K562 (cell line): ENCODE measurements around the gene DNAJC11. TPM values are rescaled to one million over a fixed set of nuclear protein-coding genes. Genes with fewer than 3 reads are reported as not detected.

Source experiments
- ATAC-seq: fragments of 200-7000 bp; cut with Tn5 transposase; 3 replicates; pipeline ENCODE4 v1.9.1; 2020; ENCODE audit warnings: moderate library complexity
- BruUV-seq: library from RNA; stranded (reverse); fragments of 400-500 nt; replicated peaks from 2 replicates; lab custom pipeline; 2021; lab: Mats Ljungman, UMichigan
- CTCF ChIA-PET: fragments of 300-600 bp; formaldehyde crosslinking; extraction: SDS; loops from one replicate; lab custom pipeline; 2021; ENCODE audit warnings: low intra/inter-chr PET ratio; lab: Yijun Ruan, JAX
- POLR2A ChIA-PET: fragments of 300-600, 350-650 bp; sonication (Branson Sonifier 250); formaldehyde crosslinking; extraction: SDS; loops from one replicate; lab custom pipeline; 2021; ENCODE audit warnings: antibody characterized with exemption, inconsistent platforms; lab: Yijun Ruan, JAX
- DNase-seq, 4 experiments: peaks; one replicate each; pipeline versions ENCODE4 v3.0.0 to v3.0.0-alpha.2; 2011 to 2018; ENCODE audit warnings: low spot score in 3 of 4, mixed read lengths in 3 of 4; ENCODE audit errors: extremely low read depth in 1 of 4
- FAIRE-seq: peaks from 2 replicates; lab custom pipeline; 2011; peaks lifted over from hg19 to GRCh38; lab: Jason Lieb, UNC
- H2AFZ ChIP-seq: 2 replicates; pipeline ENCODE4 v1.6.0; 2011; ENCODE audit warnings: low read depth, low read length, control low read depth, inconsistent platforms
- H3K27ac ChIP-seq: fragments of 200-600 bp; 3 replicates; pipeline ENCODE4 v1.8.0; 2011; ENCODE audit warnings: low read depth, mild to moderate bottlenecking, control low read depth, inconsistent platforms, low read length, moderate library complexity, mixed read lengths; ENCODE audit errors: extremely low read depth
- H3K27me3 ChIP-seq, 2 experiments: fragments of 300-600 bp in 1 of 2; 2 replicates in 1 of 2; 3 replicates in 1 of 2; pipeline versions ENCODE4 v1.6.0 to v1.8.0; 2011; ENCODE audit warnings: inconsistent platforms in 2 of 2, low read length in 2 of 2, mild to moderate bottlenecking in 1 of 2, mixed read lengths in 1 of 2, moderate library complexity in 1 of 2; ENCODE audit not compliant: control insufficient read depth in 2 of 2, insufficient read depth in 2 of 2
- H3K36me3 ChIP-seq: fragments of 300-600 bp; 3 replicates; pipeline ENCODE4 v1.8.0; 2011; ENCODE audit warnings: mild to moderate bottlenecking, low read length, inconsistent platforms; ENCODE audit not compliant: control insufficient read depth, insufficient read depth
- H3K4me1 ChIP-seq, 2 experiments: fragments of 200-600 bp in 1 of 2; replicated peaks in 1 of 2; 2 replicates in 1 of 2; 3 replicates in 1 of 2; pipeline versions ENCODE4 v1.5.1 to v1.8.0; 2011; ENCODE audit warnings: inconsistent platforms in 2 of 2, low read length in 2 of 2, mild to moderate bottlenecking in 1 of 2, mixed read lengths in 1 of 2, moderate library complexity in 1 of 2; ENCODE audit not compliant: control insufficient read depth in 2 of 2, insufficient read depth in 2 of 2
- H3K4me2 ChIP-seq: 2 replicates; pipeline ENCODE4 v1.6.1; 2011; ENCODE audit warnings: low read length, control low read depth, inconsistent platforms, mixed read lengths; ENCODE audit not compliant: insufficient read depth
- H3K4me3 ChIP-seq: fragments of 200-600 bp; sonication (generic), shearing (Covaris generic); 2 replicates; pipeline ENCODE4 v1.5.1; 2016; ENCODE audit warnings: control low read depth, inconsistent platforms
- H3K79me2 ChIP-seq: fragments of 200-600 bp; 3 replicates; pipeline ENCODE4 v1.8.0; 2011; ENCODE audit warnings: low read length, inconsistent platforms; ENCODE audit not compliant: control insufficient read depth, insufficient read depth
- H3K9ac ChIP-seq, 2 experiments: 2 replicates each; pipeline versions ENCODE4 v1.6.0 to v1.6.1; 2011; ENCODE audit warnings: low read depth in 2 of 2, low read length in 2 of 2, control low read depth in 1 of 2, inconsistent platforms in 1 of 2, mild to moderate bottlenecking in 1 of 2, mixed read lengths in 1 of 2; ENCODE audit not compliant: insufficient read depth in 1 of 2
- H3K9me1 ChIP-seq: one replicate; pipeline ENCODE4 v1.6.0; 2011; ENCODE audit warnings: inconsistent platforms, mild to moderate bottlenecking, low read length, moderate library complexity; ENCODE audit not compliant: control insufficient read depth, insufficient read depth
- H3K9me3 ChIP-seq: replicated peaks from 2 replicates; pipeline ENCODE4 v1.5.1; 2011; ENCODE audit warnings: low read depth, low read length, inconsistent platforms; ENCODE audit not compliant: control insufficient read depth, insufficient read depth
- H4K20me1 ChIP-seq: replicated peaks from 2 replicates; pipeline ENCODE4 v1.6.1; 2011; ENCODE audit warnings: low read length, inconsistent platforms, mixed read lengths; ENCODE audit not compliant: control insufficient read depth, insufficient read depth
- CBX5 ChIP-seq: IDR thresholded peaks from 2 replicates; pipeline ENCODE4 v1.6.1; 2014; ENCODE audit warnings: low read depth, borderline replicate concordance
- FOSL1 ChIP-seq: fragments of 200-800 bp; sonication (Bioruptor generic); conservative IDR thresholded peaks from 2 replicates; pipeline ENCODE4 v1.6.1; 2016; ENCODE audit warnings: missing genetic modification characterization, missing compliant biosample characterization
- GABPB2 ChIP-seq: fragments of 250-450 bp; sonication (Bioruptor Pico); conservative IDR thresholded peaks from 2 replicates; pipeline ENCODE4 v1.5.1; 2021; ENCODE audit warnings: mild to moderate bottlenecking
- HES1 ChIP-seq: fragments of 450-650 bp; IDR thresholded peaks from 2 replicates; pipeline ENCODE4 v1.6.1; 2016; ENCODE audit warnings: low read depth, mild to moderate bottlenecking, moderate library complexity
- HLTF ChIP-seq: fragments of 450-650 bp; IDR thresholded peaks from 2 replicates; pipeline ENCODE4 v1.6.1; 2016
- JUN ChIP-seq, 2 experiments: sonication (generic) in 1 of 2; formaldehyde crosslinking in 1 of 2; IDR thresholded peaks; 2 replicates each; pipeline versions ENCODE4 v1.6.1 to v1.8.0; 2012 to 2022; ENCODE audit warnings: borderline replicate concordance in 2 of 2, mild to moderate bottlenecking in 2 of 2, improper control_type of control experiment in 1 of 2, low read depth in 1 of 2, low read length in 1 of 2, missing genetic modification reagents in 1 of 2
- MBD2 ChIP-seq: sonication (generic); IDR thresholded peaks from 2 replicates; pipeline ENCODE4 v1.6.1; 2016; ENCODE audit warnings: low read depth, borderline replicate concordance
- PHF8 ChIP-seq: fragments of 200-600 bp; sonication (generic); IDR thresholded peaks from 2 replicates; pipeline ENCODE4 v1.6.1; 2012; ENCODE audit warnings: mixed run types, mild to moderate bottlenecking, inconsistent platforms, low read length, moderate library complexity, borderline replicate concordance
- POLR2A ChIP-seq: fragments of 450-650 bp; conservative IDR thresholded peaks from 2 replicates; pipeline ENCODE4 v1.6.1; 2016
- PRPF4 ChIP-seq: fragments of 200-400 bp; formaldehyde crosslinking; IDR thresholded peaks from one replicate; pipeline ENCODE4 v1.6.1; 2017; ENCODE audit warnings: low read length, low read depth, mild to moderate bottlenecking; ENCODE audit not compliant: insufficient read depth, poor library complexity, severe bottlenecking
- RAD51 ChIP-seq: fragments of 450-650 bp; IDR thresholded peaks from 2 replicates; pipeline ENCODE4 v1.7.1; 2016; ENCODE audit warnings: low read depth, mild to moderate bottlenecking, borderline replicate concordance
- RBM22 ChIP-seq: fragments of 200-400 bp; formaldehyde crosslinking; IDR thresholded peaks from 2 replicates; pipeline ENCODE4 v1.6.1; 2018; ENCODE audit warnings: low read length, low read depth; ENCODE audit not compliant: poor library complexity, severe bottlenecking
- ZFP36 ChIP-seq: fragments of 150-350 bp; IDR thresholded peaks from 2 replicates; pipeline ENCODE4 v1.6.1; 2018; ENCODE audit warnings: low read length, low read depth; ENCODE audit not compliant: partially characterized antibody
- ZKSCAN3 ChIP-seq: fragments of 250-450 bp; sonication (Bioruptor Pico); IDR thresholded peaks from 2 replicates; pipeline ENCODE4 v1.4.0; 2020
- WGBS: fragments of 100-300 bp; shearing (Covaris generic); methylation state at CpG from one replicate; pipeline ENCODE4 v1.1.6; 2016; ENCODE audit warnings: low coverage, mixed read lengths; ENCODE audit not compliant: insufficient coverage; ENCODE audit errors: missing lambda C conversion rate; 5-methylcytosine and 5-hydroxymethylcytosine counted together
- in situ Hi-C: fragments of 300-500 bp; cut with MboI; formaldehyde crosslinking; loops from 4 replicates; pipeline ENCODE4 v1.15.0; 2018; ENCODE audit warnings: inconsistent platforms, mixed read lengths
- intact Hi-C: fragments of 100-400 bp; cut with micrococcal nuclease; formaldehyde crosslinking; loops from 2 replicates; pipeline ENCODE4 v1.14.2; 2022
- polyA plus RNA-seq, 8 experiments: library from polyadenylated mRNA; depleted of rRNA in 4 of 8; stranded (reverse) in 5 of 8; unstranded in 3 of 8; fragments of >200 nt; fragmentation: Nextera tagmentation in 2 of 8; fragmentation: Illumina TruSeq in 1 of 8; extraction: Ambion mirVana in 2 of 8; extraction: Trizol in 1 of 8; gene quantifications; 2 replicates each; pipeline versions ENCODE4 v1.2.1 to v1.2.3, GENCODE V29; 2011 to 2014; ENCODE audit warnings: inconsistent platforms in 1 of 8, missing spikeins in 1 of 8
- total RNA-seq, 7 experiments: library from RNA; depleted of rRNA in 6 of 7; stranded (reverse); fragments of >200 nt in 6 of 7; fragmentation: Illumina TruSeq in 2 of 7; extraction: Trizol in 2 of 7; gene quantifications; 2 replicates each; pipeline versions ENCODE4 v1.2.1 to v1.2.3, GENCODE V29; 2011 to 2021; ENCODE audit warnings: low replicate concordance in 1 of 7

DNAJC11 gene
- total and polyA plus RNA-seq, 9 of the 15 experiments (the other 6 are each of a cell fraction or from before 2014, with no cell fraction given), result 14.1 to 123 (median 76.6) TPM

GRCh38 chr1:6592441-6592840, 109.2 kb downstream of the DNAJC11 start:
- H3K27ac ChIP-seq, result no peak overlapping the region
- H3K79me2 ChIP-seq, result peaks cover 28% of the 10 kb centered on the region
- no peaks in the 10 kb centered on the region for H3K9me3 ChIP-seq
- no TSS peak for BruUV-seq
- peaks cover 2 to 38% of the 10 kb centered on the region in 2 experiments; a peak in 3 of 5 replicates for H3K4me1 ChIP-seq
- ATAC-seq, result peak; percentile 3; the same call in 1 of the 3 replicates
- H3K27me3 ChIP-seq, result no peaks in the 10 kb centered on the region
- 77% methylated on average over 5 of the region's 5 CpGs for WGBS
- H3K9me1 ChIP-seq, result peaks cover 10% of the 10 kb centered on the region
- no peak overlapping the region for H3K9ac ChIP-seq
- no peak for FAIRE-seq
- POLR2A ChIA-PET, result interaction anchor here (0.6 to 4.2 kb wide), 9 partner anchors 10 to 49 kb away, joined by 3 to 59 read pairs (median 4); partner anchors contain the start of genes KLHL21, NOL9 and ZBTB48
- intact Hi-C loops, result no loop called here
- no peak overlapping the region for H3K4me2 ChIP-seq
- H3K36me3 ChIP-seq, result peaks cover 100% of the 10 kb centered on the region
- TF ChIP-seq GABPB2 (CRISPR knock-in tag) (no peak), RBM22 (peak; percentile 10), PHF8 (no peak), PRPF4 (no peak), ZKSCAN3 (CRISPR knock-in tag) (no peak), RAD51 (no peak), JUN (IDR thresholded peaks at IDR 0.05; ENCODE audit: borderline replicate concordance, low read depth, low read length) (no peak), JUN (CRISPR knock-in tag; IDR thresholded peaks at IDR 0.05; ENCODE audit: borderline replicate concordance) (no peak), POLR2A (0 out of 2 replicates have a peak, but pooled peaks have one; percentile 38), MBD2 (no peak), FOSL1 (no peak), HES1 (no peak), HLTF (no peak), ZFP36 (no peak), CBX5 (no peak)
- TF ChIP-seq, all 486 proteins: peak for 2
- Histone ChIP-seq H3K4me3 (no peak overlapping the region), H2AFZ (no peak overlapping the region), H4K20me1 (peaks cover 31% of the 10 kb centered on the region)
- no peak for DNase-seq
- in situ Hi-C loops, result no loop called here
- CTCF ChIA-PET, result no interaction called here
